ENCODE data around the gene PCDHGA5.
"Not testable (repeated sequence)": the region's sequence is repeated elsewhere in the genome, so short reads cannot be mapped to it uniquely, and the experiment has no call there.

The PCDHGA5 gene

GRCh38 chr5:141388661-141389060 is 24.7 kb downstream of the PCDHGA5 start:
- no peak for DNase-seq

- no peak for DNase-seq
Measured at GRCh38 chr5:141389153-141390042, 25.4 kb downstream of the PCDHGA5 start.

- DNase-seq = no peak
Measured at GRCh38 chr5:141392429-141393198, 28.7 kb downstream of the PCDHGA5 start, which contains the start of gene PCDHGA8. Gene PCDHGA8, plus strand, starts transcription at chr5:141392633. Its CDS starts 181 bp downstream, at chr5:141392814.

DNA sequence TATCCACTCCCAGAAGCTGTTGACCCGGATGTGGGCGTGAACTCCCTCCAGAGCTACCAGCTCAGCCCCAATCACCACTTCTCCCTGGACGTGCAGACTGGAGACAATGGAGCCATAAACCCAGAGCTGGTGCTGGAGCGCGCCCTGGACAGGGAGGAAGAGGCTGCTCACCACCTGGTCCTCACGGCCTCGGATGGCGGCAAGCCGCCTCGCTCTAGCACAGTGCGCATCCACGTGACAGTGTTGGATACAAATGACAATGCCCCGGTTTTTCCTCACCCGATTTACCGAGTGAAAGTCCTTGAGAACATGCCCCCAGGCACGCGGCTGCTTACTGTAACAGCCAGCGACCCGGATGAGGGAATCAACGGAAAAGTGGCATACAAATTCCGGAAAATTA is 29.3 kb downstream of the PCDHGA5 start:
- no peak for DNase-seq

DNA sequence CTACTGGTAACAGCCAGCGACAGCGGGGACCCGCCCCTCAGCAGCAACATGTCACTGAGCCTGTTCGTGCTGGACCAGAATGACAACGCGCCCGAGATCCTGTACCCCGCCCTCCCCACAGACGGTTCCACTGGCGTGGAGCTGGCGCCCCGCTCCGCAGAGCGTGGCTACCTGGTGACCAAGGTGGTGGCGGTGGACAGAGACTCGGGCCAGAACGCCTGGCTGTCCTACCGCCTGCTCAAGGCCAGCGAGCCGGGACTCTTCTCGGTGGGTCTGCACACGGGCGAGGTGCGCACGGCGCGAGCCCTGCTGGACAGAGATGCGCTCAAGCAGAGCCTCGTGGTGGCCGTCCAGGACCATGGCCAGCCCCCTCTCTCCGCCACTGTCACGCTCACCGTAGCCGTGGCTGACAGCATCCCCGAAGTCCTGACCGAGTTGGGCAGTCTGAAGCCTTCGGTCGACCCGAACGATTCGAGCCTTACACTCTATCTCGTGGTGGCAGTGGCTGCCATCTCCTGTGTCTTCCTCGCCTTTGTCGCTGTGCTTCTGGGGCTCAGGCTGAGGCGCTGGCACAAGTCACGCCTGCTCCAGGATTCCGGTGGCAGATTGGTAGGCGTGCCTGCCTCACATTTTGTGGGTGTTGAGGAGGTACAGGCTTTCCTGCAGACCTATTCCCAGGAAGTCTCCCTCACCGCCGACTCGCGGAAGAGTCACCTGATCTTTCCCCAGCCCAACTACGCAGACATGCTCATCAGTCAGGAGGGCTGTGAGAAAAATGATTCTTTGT is 30.6 kb downstream of the PCDHGA5 start:
- not testable (repeated sequence) for DNase-seq

GRCh38 chr5:141397756-141398551 is 34.0 kb downstream of the PCDHGA5 start, which contains the start of gene PCDHGB5:
Gene PCDHGB5, plus strand, starts transcription at chr5:141397947. Its CDS starts 181 bp downstream, at chr5:141398128.
- DNase-seq = peak; percentile 48

DNA sequence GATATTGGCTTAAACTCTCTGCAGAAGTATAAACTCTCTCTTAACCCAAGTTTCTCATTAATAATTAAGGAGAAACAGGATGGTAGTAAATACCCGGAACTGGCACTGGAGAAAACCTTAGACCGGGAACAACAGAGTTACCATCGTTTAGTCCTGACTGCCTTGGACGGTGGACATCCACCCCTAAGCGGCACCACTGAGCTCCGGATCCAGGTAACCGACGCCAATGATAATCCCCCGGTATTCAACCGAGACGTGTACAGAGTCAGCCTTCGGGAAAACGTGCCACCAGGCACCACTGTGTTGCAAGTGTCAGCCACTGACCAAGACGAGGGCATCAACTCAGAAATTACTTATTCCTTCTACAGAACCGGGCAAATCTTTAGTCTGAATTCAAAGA is 34.6 kb downstream of the PCDHGA5 start:
- DNase-seq = no peak

- DNase-seq = no peak
Measured at GRCh38 chr5:141399555-141400258, 35.7 kb downstream of the PCDHGA5 start.

DNA sequence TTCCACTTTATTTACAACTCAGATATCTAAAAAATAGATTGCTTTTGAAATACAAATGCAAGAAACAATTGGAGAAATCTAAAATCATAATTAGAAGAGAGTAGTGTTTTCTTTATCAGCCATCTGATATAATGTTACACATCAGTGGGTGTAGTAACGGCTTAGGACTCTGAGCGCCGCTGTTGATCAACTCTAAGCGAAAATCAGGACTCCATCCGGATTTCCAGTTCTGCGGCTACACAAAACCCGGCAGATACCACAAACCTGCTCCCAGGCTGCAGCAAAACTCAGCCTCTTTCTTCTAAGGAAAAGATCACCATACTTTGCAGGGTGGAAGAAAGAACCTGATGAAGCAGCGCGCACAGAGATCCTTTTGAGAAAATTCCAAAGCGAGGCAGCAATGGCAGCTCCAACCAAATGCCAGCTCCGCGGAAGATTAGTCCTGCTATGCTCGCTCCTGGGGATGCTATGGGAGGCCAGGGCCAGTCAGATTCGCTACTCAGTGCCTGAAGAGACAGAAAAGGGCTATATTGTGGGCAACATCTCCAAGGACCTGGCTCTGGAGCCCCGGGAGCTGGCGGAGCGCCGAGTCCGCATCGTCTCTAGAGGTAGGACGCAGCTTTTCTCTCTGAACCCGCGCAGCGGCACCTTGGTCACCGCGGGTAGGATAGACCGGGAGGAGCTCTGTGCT is 38.7 kb downstream of the PCDHGA5 start, which contains the start of gene PCDHGA9:
TSS of gene PCDHGA9 (plus strand) at position 226 of the 691 bp plus-strand sequence. CDS start at position 401, 175 bp downstream.
- DNase-seq = no peak

GRCh38 chr5:141403387-141403786 is 39.4 kb downstream of the PCDHGA5 start:
- no peak for DNase-seq

GRCh38 chr5:141407790-141408505 is 44.0 kb downstream of the PCDHGA5 start, which contains the start of gene PCDHGB6:
Gene PCDHGB6, plus strand, starts transcription at chr5:141408021. Its CDS starts 182 bp downstream, at chr5:141408203.
- peak; percentile 31 for DNase-seq

DNA sequence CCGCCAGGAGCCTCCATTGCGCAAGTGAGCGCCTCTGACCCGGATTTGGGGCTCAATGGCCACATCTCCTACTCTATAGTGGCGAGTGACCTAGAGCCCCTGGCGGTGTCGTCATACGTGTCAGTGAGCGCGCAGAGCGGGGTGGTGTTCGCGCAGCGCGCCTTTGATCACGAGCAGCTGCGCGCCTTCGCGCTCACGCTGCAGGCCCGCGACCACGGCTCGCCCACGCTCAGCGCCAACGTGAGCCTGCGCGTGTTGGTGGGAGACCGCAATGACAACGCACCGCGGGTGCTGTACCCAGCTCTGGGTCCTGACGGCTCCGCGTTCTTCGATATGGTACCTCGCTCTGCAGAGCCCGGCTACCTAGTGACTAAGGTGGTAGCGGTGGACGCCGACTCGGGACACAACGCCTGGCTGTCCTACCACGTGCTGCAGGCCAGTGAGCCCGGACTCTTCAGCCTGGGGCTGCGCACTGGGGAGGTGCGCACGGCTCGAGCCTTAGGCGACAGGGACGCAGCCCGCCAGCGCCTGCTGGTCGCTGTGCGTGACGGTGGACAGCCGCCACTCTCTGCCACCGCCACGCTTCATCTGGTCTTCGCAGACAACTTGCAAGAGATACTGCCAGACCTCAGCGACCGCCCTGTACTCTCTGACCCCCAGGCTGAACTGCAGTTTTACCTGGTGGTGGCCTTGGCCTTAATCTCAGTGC is 45.8 kb downstream of the PCDHGA5 start:
- no peak for DNase-seq

DNA sequence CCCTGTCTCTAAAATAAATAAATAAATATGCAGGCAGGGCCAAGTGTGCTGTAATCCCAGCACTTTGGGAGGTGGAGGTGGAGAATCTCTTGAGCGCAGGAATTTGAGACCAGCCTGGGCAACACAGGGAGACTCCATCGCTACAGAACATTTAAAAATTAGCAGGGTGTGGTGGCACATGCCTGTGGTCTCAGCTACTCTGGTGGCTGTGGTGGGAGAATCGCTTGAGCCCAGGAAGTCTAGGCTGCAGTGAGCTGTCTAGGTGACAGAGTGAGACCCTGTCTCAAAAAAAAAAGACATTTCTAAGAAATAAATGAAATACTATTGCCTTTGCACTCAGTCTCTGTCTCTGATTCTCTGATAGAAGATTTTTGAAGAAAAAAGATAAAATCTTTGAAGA is 47.6 kb downstream of the PCDHGA5 start:
- DNase-seq = no peak

DNA sequence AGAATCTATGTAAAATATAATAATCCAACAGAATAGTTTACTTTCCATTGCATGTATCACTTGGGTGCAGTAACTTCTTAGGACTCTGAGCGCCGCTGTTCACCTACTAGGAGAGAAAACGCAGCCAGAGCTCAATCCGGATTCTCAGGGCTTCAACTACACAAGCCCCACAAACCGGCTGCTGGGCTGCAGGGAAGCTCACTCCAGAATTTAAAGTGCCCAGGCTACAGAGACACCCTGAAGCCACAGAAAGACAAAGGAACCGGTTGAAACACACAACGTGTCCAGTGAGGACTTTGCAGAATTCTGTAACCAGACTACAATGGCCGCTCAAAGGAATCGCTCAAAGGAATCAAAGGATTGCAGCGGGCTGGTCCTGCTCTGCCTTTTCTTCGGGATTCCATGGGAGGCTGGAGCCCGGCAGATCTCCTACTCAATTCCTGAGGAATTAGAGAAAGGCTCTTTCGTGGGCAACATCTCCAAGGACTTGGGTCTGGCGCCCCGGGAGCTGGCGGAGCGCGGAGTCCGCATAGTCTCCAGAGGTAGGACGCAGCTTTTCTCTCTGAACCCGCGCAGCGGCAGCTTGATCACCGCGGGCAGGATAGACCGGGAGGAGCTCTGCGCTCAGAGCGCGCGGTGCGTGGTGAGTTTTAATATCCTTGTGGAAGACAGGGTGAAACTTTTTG is 49.0 kb downstream of the PCDHGA5 start, which contains the start of gene PCDHGA10:
TSS of gene PCDHGA10 (plus strand) at position 134 of the 686 bp plus-strand sequence. CDS start at position 323, 189 bp downstream.
- DNase-seq = peak; percentile 57

GRCh38 chr5:141413540-141414069 is 49.6 kb downstream of the PCDHGA5 start:
- DNase-seq = no peak

DNA sequence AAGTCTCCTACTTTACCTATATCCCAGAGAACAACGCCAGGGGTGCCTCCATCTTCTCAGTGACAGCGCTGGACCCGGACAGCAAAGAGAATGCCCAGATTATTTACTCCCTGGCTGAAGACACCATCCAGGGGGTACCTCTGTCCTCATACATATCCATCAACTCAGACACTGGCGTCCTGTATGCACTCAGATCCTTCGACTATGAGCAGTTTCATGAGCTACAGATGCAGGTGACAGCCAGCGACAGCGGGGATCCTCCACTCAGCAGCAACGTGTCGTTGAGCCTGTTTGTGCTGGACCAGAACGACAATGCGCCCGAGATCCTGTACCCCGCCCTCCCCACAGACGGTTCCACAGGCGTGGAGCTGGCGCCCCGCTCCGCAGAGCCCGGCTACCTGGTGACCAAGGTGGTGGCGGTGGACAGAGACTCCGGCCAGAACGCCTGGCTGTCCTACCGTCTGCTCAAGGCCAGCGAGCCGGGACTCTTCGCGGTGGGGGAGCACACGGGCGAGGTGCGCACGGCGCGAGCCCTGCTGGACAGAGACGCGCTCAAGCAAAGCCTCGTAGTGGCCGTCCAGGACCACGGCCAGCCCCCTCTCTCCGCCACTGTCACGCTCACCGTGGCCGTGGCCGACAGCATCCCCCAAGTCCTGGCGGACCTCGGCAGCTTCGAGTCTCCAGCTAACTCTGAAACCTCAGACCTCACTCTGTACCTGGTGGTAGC is 50.7 kb downstream of the PCDHGA5 start:
- DNase-seq = not testable (repeated sequence)

DNA sequence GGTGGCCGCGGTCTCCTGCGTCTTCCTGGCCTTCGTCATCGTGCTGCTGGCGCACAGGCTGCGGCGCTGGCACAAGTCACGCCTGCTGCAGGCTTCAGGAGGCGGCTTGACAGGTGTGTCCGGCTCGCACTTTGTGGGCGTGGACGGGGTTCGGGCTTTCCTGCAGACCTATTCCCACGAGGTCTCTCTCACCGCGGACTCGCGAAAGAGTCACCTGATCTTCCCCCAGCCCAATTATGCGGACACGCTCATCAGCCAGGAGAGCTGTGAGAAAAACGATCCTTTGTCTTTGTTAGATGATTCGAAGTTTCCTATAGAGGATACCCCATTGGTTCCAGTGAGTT is 51.3 kb downstream of the PCDHGA5 start:
- DNase-seq = not testable (repeated sequence)
